ENCODE measurements around the gene PIEZO2. TPM values are rescaled to one million over a fixed set of nuclear protein-coding genes. Genes with fewer than 3 reads are reported as not detected.

Gene PIEZO2
- total RNA-seq, 4 donors from 2014 or later: 0.64 to 1.8 (median 1.6) TPM

GRCh38 chr18:10946058-10946457, 203.3 kb downstream of the PIEZO2 start:
- TF ChIP-seq POLR2A (IDR thresholded peaks at IDR 0.05) (no peak), POLR2AphosphoS5 (IDR thresholded peaks at IDR 0.05) (no peak), CTCF (IDR thresholded peaks at IDR 0.05) (no peak), EP300 (IDR thresholded peaks at IDR 0.05) (no peak)
- H3K27ac ChIP-seq: no peak overlapping the region
- no peak for ATAC-seq
- no peaks in the 10 kb centered on the region for H3K4me1 ChIP-seq
- peaks cover 0 to 40% (median 4%) of the 10 kb centered on the region in 3 donors for H3K9me3 ChIP-seq
- H3K36me3 ChIP-seq: no peaks in the 10 kb centered on the region
- H3K27me3 ChIP-seq: no peaks in the 10 kb centered on the region
- no peak overlapping the region for H3K4me3 ChIP-seq

DNA sequence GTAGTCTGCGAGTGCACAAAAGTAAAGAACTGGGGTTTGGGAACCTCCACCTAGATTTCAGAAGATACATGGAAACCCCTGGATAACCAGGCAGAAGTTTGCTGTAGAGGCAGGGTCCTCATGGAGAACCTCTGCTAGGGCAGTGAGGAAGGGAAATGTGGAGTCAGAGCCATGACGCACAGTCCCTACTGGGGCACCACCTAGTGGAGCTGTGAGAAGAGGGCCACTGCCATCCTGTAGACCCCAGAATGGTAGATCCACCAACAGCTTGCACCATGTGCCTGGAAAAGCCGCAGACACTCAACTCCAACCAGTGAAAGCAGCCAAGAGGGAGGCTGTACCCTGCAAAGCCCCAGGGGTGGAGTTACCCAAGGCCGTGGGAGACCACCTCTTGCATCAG, 206.4 kb downstream of the PIEZO2 start:
- ATAC-seq: no peak

DNA sequence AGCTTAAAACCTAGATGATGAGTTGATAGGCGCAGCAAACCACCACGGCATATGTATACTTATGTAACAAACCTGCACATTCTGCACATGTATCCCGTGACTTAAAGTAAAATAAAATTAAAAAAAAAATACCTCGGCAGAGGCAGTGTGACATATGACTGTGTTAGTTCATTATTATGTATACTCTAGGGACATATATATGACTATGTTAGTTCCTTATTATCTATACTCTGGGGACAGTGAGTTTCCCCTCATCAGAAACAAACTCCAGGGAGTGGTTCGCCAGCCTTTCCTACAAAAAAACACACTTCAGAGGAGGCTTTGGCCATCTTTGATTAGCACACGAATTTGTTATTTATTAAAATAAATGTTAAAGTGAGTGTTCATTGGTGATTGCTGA, 209.5 kb downstream of the PIEZO2 start:
- ATAC-seq: no peak
- 88 to 90% methylated on average over 6 of the region's 6 CpGs for WGBS, 2 donors (ENCODE audit: low coverage in 1 of 2)
- H3K27me3 ChIP-seq: no peaks in the 10 kb centered on the region

More for the DNA sequence above, 206.4 kb downstream of the PIEZO2 start:
- no peak overlapping the region for H3K4me3 ChIP-seq
- H3K27ac ChIP-seq: no peak overlapping the region
- peaks cover 0 to 40% (median 4%) of the 10 kb centered on the region in 3 donors for H3K9me3 ChIP-seq
- no peaks in the 10 kb centered on the region for H3K4me1 ChIP-seq
- H3K36me3 ChIP-seq: no peaks in the 10 kb centered on the region
- WGBS, 2 donors (ENCODE audit: low coverage in 1 of 2): 92 to 100% methylated on average over 1 to 2 of the region's 4 CpGs
- TF ChIP-seq POLR2AphosphoS5 (IDR thresholded peaks at IDR 0.05): no peak
- no peak for TF ChIP-seq EP300 (IDR thresholded peaks at IDR 0.05)
- TF ChIP-seq POLR2A (IDR thresholded peaks at IDR 0.05): no peak
- no peak for TF ChIP-seq CTCF (IDR thresholded peaks at IDR 0.05)
- H3K27me3 ChIP-seq: no peaks in the 10 kb centered on the region

DNA sequence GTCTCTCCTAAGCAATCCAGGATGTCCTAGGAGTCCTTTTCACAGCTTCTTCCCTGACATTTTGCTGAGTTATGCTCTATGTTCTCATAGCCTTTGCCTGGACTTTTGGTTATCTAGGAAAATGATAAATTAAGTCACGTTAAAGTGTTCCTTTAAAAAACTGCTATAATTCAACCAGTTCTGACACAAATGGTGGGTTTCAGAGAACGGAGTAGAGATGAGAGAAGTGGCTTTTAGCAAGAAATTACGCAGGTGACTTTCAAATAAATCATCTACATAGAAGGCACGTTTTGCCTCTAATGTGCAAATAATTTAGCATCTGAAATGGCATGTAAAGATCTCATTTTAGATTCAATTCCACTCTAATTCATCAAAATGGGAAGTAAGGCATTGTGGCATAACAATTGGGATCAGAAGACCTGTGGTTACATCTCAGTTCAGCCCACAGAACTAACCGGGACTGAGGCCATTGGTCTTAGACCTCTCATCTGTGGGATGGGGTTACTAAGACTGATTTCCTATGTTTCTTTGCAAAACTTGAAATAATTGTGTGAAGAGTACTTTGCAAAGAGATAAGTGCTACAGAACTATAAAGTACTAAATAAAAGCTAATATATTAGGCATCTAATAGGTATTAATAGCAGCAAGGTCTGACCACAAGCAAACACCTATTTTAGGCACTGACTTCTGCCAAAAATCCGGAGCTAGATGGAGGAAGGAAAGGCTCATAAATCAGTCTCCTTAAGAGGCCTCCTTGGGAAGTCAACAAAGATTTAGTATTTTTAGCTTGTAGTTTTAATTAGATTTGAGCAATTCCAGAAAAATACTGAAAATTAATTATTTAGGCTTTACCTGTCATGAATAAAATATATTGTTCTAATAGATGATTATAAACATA, 211.4 kb downstream of the PIEZO2 start:
- 62 to 77% methylated on average over 6 of the region's 6 CpGs for WGBS, 2 donors (ENCODE audit: low coverage in 1 of 2)
- H3K36me3 ChIP-seq: no peaks in the 10 kb centered on the region

More for the DNA sequence above, 209.5 kb downstream of the PIEZO2 start:
- TF ChIP-seq EP300 (IDR thresholded peaks at IDR 0.05) (no peak), CTCF (IDR thresholded peaks at IDR 0.05) (no peak), POLR2A (IDR thresholded peaks at IDR 0.05) (no peak), POLR2AphosphoS5 (IDR thresholded peaks at IDR 0.05) (no peak)
- Histone ChIP-seq H3K27ac (no peak overlapping the region), H3K9me3 (peaks cover 0 to 14% (median 1%) of the 10 kb centered on the region in 3 donors), H3K4me3 (no peak overlapping the region), H3K4me1 (peaks cover 0 to 13% (median 4%) of the 10 kb centered on the region in 3 donors), H3K36me3 (no peaks in the 10 kb centered on the region)

DNA sequence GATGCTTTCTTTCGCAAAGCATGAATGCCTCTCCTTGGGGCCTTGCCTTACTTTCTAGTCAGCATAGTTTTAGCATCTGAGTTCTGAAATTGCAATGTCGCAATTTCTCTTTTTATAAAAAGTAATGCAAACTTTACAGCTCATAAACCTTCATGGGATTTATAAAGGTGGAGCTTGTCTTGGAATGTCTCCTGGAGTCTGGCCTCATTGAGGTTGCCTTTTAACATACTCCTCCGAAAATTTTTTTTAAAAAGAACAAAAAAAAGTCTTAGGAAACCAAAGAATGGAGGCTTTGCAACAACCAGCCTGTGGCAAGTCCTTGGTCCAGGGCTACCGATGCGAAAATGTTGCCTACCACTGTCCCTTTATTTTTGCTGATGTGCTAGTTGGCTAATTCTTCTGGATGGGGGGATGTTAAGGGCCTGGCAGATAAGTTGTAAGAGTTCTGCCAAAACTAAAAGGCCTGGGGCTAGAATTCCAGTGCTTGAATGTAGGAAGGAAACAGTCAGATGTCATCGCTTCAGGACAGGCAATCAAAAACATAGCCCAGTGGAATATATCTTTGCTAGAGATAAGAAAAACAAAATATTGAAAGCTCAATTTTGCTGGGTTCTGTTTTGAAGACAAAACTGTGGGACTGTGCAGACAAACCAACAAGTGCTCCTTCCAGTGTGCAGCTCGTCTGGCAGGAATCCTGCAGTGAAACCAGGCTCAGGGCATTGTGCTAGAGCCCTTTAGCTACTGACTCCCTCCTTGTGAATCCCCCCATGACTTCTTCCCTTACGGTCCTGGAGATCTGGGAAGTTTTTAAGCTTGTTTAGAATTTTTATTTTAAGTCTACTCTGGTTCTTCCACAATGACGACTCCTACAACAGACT, 213.0 kb downstream of the PIEZO2 start:
- no peaks in the 10 kb centered on the region for H3K9me3 ChIP-seq
- H3K36me3 ChIP-seq: no peaks in the 10 kb centered on the region
- TF ChIP-seq POLR2AphosphoS5 (IDR thresholded peaks at IDR 0.05) (no peak), POLR2A (IDR thresholded peaks at IDR 0.05) (no peak), EP300 (IDR thresholded peaks at IDR 0.05) (no peak), CTCF (IDR thresholded peaks at IDR 0.05) (no peak)
- no peak for ATAC-seq
- H3K4me3 ChIP-seq: no peak overlapping the region
- WGBS, 2 donors (ENCODE audit: low coverage in 1 of 2): 43 to 82% methylated on average over 5 to 9 of the region's 9 CpGs
- H3K4me1 ChIP-seq: peaks cover 0 to 13% (median 4%) of the 10 kb centered on the region in 3 donors
- no peak overlapping the region for H3K27ac ChIP-seq
- H3K27me3 ChIP-seq: peaks cover 9% of the 10 kb centered on the region

More for the DNA sequence above, 211.4 kb downstream of the PIEZO2 start:
- H3K27me3 ChIP-seq: peaks cover 9% of the 10 kb centered on the region
- H3K27ac ChIP-seq: no peak overlapping the region
- no peak for ATAC-seq
- peaks cover 0 to 4% (median 0%) of the 10 kb centered on the region in 3 donors for H3K9me3 ChIP-seq
- no peak for TF ChIP-seq EP300 (IDR thresholded peaks at IDR 0.05)
- H3K4me3 ChIP-seq: no peak overlapping the region
- peaks cover 0 to 13% (median 4%) of the 10 kb centered on the region in 3 donors for H3K4me1 ChIP-seq

Measured in gastroesophageal sphincter (tissue), 4 donors.